Large intestine (tissue), 12 donors: ENCODE measurements around the gene ST3GAL3. TPM values are rescaled to one million over a fixed set of nuclear protein-coding genes. Genes with fewer than 3 reads are reported as not detected.

ENCODE experiments used
- DNase-seq, 2 donors: peaks; one replicate each; pipeline versions ENCODE4 v3.0.0 to v3.0.0-alpha.2; 2013
- H3K27ac ChIP-seq: one replicate; pipeline ENCODE4 v1.5.1; 2013; ENCODE audit warnings: low read length
- H3K27me3 ChIP-seq: 2 replicates; pipeline ENCODE4 v1.6.1; 2013; ENCODE audit warnings: low read length; ENCODE audit not compliant: control insufficient read depth, insufficient read depth
- H3K36me3 ChIP-seq: 2 replicates; pipeline ENCODE4 v1.6.1; 2013; ENCODE audit warnings: low read length; ENCODE audit not compliant: control insufficient read depth, insufficient read depth
- H3K4me1 ChIP-seq: one replicate; pipeline ENCODE4 v1.6.1; 2013; ENCODE audit warnings: low read length; ENCODE audit not compliant: control insufficient read depth, insufficient read depth
- H3K4me3 ChIP-seq: one replicate; pipeline ENCODE4 v1.5.1; 2013; ENCODE audit warnings: low read length
- H3K9me3 ChIP-seq: one replicate; pipeline ENCODE4 v1.6.1; 2013; ENCODE audit warnings: mild to moderate bottlenecking, low read depth, low read length, moderate library complexity; ENCODE audit not compliant: control insufficient read depth
- WGBS: methylation state at CpG from one replicate; pipeline ENCODE4 v1.1.5; 2013; ENCODE audit warnings: low lambda C conversion rate; ENCODE audit not compliant: insufficient coverage; 5-methylcytosine and 5-hydroxymethylcytosine counted together
- long read RNA-seq, 11 donors: transcript quantifications; one replicate each; lab custom pipeline, GENCODE V29; 2026
- polyA plus RNA-seq: library from polyadenylated mRNA; unstranded; fragments of 120-200 nt; gene quantifications from one replicate; pipeline ENCODE4 v1.2.1, GENCODE V29; 2013

Gene ST3GAL3
- 7.7 TPM for polyA plus RNA-seq
- long read RNA-seq, donor 1, partial matches to known transcripts, result 0 of 2 reads
- long read RNA-seq, donor 1, other reads (novel, unspliced or antisense), result 0 of 2 reads
- long read RNA-seq, donor 2, result 0 reads
- long read RNA-seq, donor 3, result 0 reads
- long read RNA-seq, donor 4, result 0 reads
- long read RNA-seq, donor 5, partial matches to known transcripts, result 0 of 1 reads
- long read RNA-seq, donor 5, other reads (novel, unspliced or antisense), result 0 of 1 reads
- long read RNA-seq, donor 6, transcript ST3GAL3-205 (12 exons, 2,299 nt), result major isoform, 7 of 8 reads
- long read RNA-seq, donor 6, partial matches to known transcripts, result 0 of 8 reads
- long read RNA-seq, donor 6, other reads (novel, unspliced or antisense), result 0 of 8 reads
- long read RNA-seq, donor 7, partial matches to known transcripts, result 0 of 1 reads
- long read RNA-seq, donor 7, other reads (novel, unspliced or antisense), result 0 of 1 reads
- long read RNA-seq, donor 8, partial matches to known transcripts, result 0 of 2 reads
- long read RNA-seq, donor 8, other reads (novel, unspliced or antisense), result 0 of 2 reads
- long read RNA-seq, donor 9, partial matches to known transcripts, result 0 of 3 reads
- long read RNA-seq, donor 9, other reads (novel, unspliced or antisense), result 0 of 3 reads
- long read RNA-seq, donor 10, partial matches to known transcripts, result 0 of 3 reads
- long read RNA-seq, donor 10, other reads (novel, unspliced or antisense), result 0 of 3 reads
- long read RNA-seq, donor 11, partial matches to known transcripts, result 0 of 1 reads
- long read RNA-seq, donor 11, other reads (novel, unspliced or antisense), result 0 of 1 reads

GRCh38 chr1:43707190-43708001, at the start of gene ST3GAL3:
Gene ST3GAL3, plus strand, starts transcription at chr1:43707536. Its CDS starts 28,727 bp downstream, at chr1:43736263.
- Histone ChIP-seq H3K36me3 (peaks cover 34% of the 10 kb centered on the region), H3K27me3 (no peaks in the 10 kb centered on the region), H3K9me3 (no peaks in the 10 kb centered on the region), H3K4me1 (peaks cover 8% of the 10 kb centered on the region), H3K4me3 (peak within 1 kb of the TSS; percentile 71), H3K27ac (peak within 1 kb of the TSS; percentile 24)
- no CpG with 5 or more reads among the region's 103 CpGs for WGBS
- DNase-seq, result peak; percentile 92 to 94

GRCh38 chr1:43659212-43660166, 47.8 kb upstream of the ST3GAL3 start:
- H3K4me3 ChIP-seq, result no peak overlapping the region
- peak; percentile 29 to 48 for DNase-seq
- peaks cover 94% of the 10 kb centered on the region for H3K36me3 ChIP-seq
- H3K9me3 ChIP-seq, result no peaks in the 10 kb centered on the region
- H3K4me1 ChIP-seq, result peaks cover 9% of the 10 kb centered on the region
- no peak overlapping the region for H3K27ac ChIP-seq
- no peaks in the 10 kb centered on the region for H3K27me3 ChIP-seq
- no CpG with 5 or more reads among the region's 14 CpGs for WGBS

- 60% methylated on average over 1 of the region's 4 CpGs for WGBS
- peaks cover 92% of the 10 kb centered on the region for H3K36me3 ChIP-seq
Measured at GRCh38 chr1:43660355-43660754, 47.0 kb upstream of the ST3GAL3 start.

GRCh38 chr1:43664369-43664768, 43.0 kb upstream of the ST3GAL3 start:
- Histone ChIP-seq H3K9me3 (no peaks in the 10 kb centered on the region), H3K4me1 (no peaks in the 10 kb centered on the region), H3K27me3 (no peaks in the 10 kb centered on the region), H3K27ac (no peak overlapping the region), H3K36me3 (peaks cover 93% of the 10 kb centered on the region), H3K4me3 (no peak overlapping the region)
- DNase-seq, result no peak
- no CpG with 5 or more reads among the region's 4 CpGs for WGBS

More at GRCh38 chr1:43660355-43660754, 47.0 kb upstream of the ST3GAL3 start:
- peaks cover 9% of the 10 kb centered on the region for H3K4me1 ChIP-seq
- H3K27me3 ChIP-seq, result no peaks in the 10 kb centered on the region
- no peak for DNase-seq
- no peak overlapping the region for H3K27ac ChIP-seq
- H3K9me3 ChIP-seq, result no peaks in the 10 kb centered on the region
- no peak overlapping the region for H3K4me3 ChIP-seq

GRCh38 chr1:43666608-43667007, 40.7 kb upstream of the ST3GAL3 start:
- Histone ChIP-seq H3K27ac (no peak overlapping the region), H3K36me3 (peaks cover 92% of the 10 kb centered on the region), H3K4me3 (no peak overlapping the region), H3K27me3 (no peaks in the 10 kb centered on the region), H3K9me3 (no peaks in the 10 kb centered on the region), H3K4me1 (no peaks in the 10 kb centered on the region)
- DNase-seq, result no peak

GRCh38 chr1:43668956-43669355, 38.4 kb upstream of the ST3GAL3 start:
- Histone ChIP-seq H3K27ac (no peak overlapping the region), H3K27me3 (no peaks in the 10 kb centered on the region), H3K9me3 (no peaks in the 10 kb centered on the region), H3K36me3 (peaks cover 87% of the 10 kb centered on the region), H3K4me1 (no peaks in the 10 kb centered on the region), H3K4me3 (no peak overlapping the region)
- no peak for DNase-seq
- WGBS, result no CpG with 5 or more reads among the region's 7 CpGs

- Histone ChIP-seq H3K27me3 (no peaks in the 10 kb centered on the region), H3K9me3 (no peaks in the 10 kb centered on the region), H3K4me3 (no peak overlapping the region), H3K27ac (no peak overlapping the region), H3K36me3 (peaks cover 85% of the 10 kb centered on the region), H3K4me1 (no peaks in the 10 kb centered on the region)
- WGBS, result no CpG with 5 or more reads among the region's 5 CpGs
- DNase-seq, result no peak
Measured at GRCh38 chr1:43669878-43670277, 37.5 kb upstream of the ST3GAL3 start.

GRCh38 chr1:43671193-43671592, 36.1 kb upstream of the ST3GAL3 start:
- no peaks in the 10 kb centered on the region for H3K4me1 ChIP-seq
- DNase-seq, result no peak
- H3K27ac ChIP-seq, result no peak overlapping the region
- no peaks in the 10 kb centered on the region for H3K27me3 ChIP-seq
- no peak overlapping the region for H3K4me3 ChIP-seq
- no peaks in the 10 kb centered on the region for H3K9me3 ChIP-seq
- peaks cover 86% of the 10 kb centered on the region for H3K36me3 ChIP-seq
- WGBS, result 80% methylated on average over 1 of the region's 2 CpGs

- no CpG with 5 or more reads among the region's 10 CpGs for WGBS
- no peaks in the 10 kb centered on the region for H3K27me3 ChIP-seq
- H3K36me3 ChIP-seq, result peaks cover 84% of the 10 kb centered on the region
- DNase-seq, result no peak
- no peak overlapping the region for H3K27ac ChIP-seq
- no peak overlapping the region for H3K4me3 ChIP-seq
- no peaks in the 10 kb centered on the region for H3K9me3 ChIP-seq
- H3K4me1 ChIP-seq, result no peaks in the 10 kb centered on the region
Measured at GRCh38 chr1:43671626-43672330, 35.6 kb upstream of the ST3GAL3 start.
